NB4 (cell line): ENCODE data around the gene KLHL10.

Experiments
- CTCF ChIP-seq: IDR thresholded peaks from one replicate; pipeline ENCODE4 v1.5.1; 2012; ENCODE audit warnings: low read depth, low read length
- POLR2A ChIP-seq: IDR thresholded peaks from 2 replicates; pipeline ENCODE4 v1.6.1; 2011; ENCODE audit warnings: mild to moderate bottlenecking; ENCODE audit not compliant: insufficient read length; ENCODE audit errors: extremely low read depth

GRCh38 chr17:41824086-41824485 is 13.5 kb upstream of the KLHL10 start:
- TF ChIP-seq POLR2A: no peak
- TF ChIP-seq CTCF: no peak
